ENCODE measurements around the gene RND2.
"Not testable (repeated sequence)": the region's sequence is repeated elsewhere in the genome, so short reads cannot be mapped to it uniquely, and the experiment has no call there.

The RND2 gene

DNA sequence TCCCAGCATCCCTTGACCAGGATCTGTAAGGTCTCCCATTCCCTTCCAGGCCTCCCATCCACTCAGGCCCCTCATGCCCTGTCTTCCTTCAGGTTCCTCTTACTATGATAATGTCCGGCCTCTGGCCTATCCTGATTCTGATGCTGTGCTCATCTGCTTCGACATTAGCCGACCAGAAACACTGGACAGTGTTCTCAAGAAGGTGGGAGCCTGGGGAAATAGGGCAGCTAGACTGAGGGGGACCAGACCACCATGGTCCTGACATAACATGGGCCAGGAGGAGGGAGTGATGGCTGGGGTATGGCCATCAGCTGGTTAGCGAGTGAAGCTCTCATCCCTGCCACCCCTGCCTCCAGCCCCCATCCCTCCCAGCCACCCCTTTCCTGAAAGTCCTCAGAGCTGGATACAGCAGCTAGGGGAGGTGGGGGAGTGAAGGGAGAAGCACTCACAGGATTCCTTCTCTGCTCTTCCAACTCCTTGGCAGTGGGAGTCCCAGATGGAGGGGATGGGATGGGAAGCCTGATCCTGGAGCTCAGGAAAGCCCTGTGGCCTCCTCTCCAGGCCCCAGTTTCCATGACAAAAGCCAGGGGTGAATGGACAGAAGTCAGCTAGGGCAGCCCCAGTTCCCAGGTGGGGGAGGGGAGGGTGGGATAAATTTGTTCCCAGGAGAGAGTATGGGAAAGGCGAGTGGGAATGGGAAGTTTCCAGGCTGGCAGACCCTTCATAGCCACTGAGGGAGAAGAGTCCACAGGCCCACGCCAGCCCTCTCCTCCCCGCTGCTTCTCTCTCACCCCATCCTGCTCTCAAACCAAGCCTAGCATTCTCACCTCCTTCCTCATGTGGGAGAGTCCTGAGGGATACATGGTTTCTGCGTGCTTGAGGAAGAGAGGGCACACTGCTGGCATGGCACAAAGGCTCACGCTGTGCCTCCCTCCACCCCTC is 2.3 kb downstream of the RND2 start:
- DNase-seq (ENCODE audit: low read depth), result no peak

DNA sequence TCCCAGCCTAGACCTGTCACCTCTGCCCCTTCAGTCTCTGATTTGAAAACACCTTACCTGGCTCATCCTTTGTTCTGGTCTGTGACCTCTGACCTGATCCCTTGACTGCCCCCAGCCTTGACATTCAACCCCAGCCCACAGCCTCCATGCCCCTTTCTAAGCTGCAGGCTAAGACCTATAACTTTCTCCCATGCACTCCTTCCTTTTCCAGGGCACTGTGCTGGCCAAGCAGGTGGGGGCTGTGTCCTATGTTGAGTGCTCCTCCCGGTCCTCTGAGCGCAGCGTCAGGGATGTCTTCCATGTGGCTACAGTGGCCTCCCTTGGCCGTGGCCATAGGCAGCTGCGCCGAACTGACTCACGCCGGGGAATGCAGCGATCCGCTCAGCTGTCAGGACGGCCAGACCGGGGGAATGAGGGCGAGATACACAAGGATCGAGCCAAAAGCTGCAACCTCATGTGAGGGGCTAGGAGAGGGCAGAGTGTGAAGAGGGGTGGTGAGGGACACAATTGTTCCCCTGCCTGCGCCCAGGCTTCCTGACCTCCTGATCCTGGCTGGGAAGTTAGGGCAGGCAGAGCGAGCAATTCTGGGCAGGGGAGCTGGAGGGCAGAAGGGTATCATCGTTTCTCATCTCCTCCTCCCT is 3.3 kb downstream of the RND2 start:
- no peak for DNase-seq (ENCODE audit: low read depth)

DNA sequence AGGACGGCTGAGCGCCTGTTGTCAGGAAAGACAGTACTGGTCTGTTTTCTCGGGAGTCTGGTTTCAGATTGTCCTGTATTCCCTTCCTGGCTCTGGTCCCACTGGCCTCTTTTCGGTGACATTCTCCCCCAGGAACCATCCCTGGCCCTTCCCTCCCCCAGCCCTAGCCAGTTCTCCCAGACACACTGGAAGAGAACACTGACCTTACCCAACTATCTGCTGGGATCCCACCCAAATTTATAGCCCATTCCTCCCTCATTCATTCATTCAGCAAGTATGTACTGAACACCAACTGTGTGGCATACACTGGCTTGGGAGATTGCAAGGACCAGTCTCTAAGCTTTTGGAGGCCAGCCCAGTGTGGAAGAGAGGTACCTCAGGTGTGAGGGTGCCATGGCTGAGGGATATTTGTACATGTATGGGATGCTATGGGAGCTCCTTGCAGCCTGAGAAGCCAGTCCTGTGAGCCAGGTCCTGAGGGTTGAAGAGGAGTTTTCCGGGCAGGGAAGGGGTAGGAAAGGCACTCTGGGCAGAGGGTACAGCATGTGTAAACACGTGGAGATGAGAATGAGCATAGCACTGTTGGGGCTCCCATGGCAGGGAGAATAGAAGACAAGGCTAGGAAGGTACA is 5.2 kb downstream of the RND2 start:
- no peak for DNase-seq (ENCODE audit: low read depth)

DNA sequence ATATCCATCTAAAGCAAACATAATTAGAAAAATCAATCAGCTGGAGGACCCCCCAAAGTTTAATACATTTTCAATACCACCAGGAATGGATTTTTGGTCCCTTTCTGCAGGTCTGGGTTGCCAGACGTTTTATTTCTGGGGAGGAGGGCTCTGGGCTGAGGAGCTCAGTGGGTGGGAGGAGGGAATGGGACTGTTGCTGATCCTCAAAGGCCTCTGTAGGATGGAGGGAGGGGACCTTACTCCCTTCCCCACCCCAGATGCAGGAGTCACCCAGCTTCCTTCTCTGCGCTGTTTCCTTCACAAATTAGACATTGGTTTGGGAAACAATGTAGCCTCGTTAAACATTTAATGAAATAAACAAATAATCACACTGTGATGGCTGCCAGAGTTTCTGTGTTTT is 6.6 kb downstream of the RND2 start:
- DNase-seq (ENCODE audit: low read depth), result no peak

DNA sequence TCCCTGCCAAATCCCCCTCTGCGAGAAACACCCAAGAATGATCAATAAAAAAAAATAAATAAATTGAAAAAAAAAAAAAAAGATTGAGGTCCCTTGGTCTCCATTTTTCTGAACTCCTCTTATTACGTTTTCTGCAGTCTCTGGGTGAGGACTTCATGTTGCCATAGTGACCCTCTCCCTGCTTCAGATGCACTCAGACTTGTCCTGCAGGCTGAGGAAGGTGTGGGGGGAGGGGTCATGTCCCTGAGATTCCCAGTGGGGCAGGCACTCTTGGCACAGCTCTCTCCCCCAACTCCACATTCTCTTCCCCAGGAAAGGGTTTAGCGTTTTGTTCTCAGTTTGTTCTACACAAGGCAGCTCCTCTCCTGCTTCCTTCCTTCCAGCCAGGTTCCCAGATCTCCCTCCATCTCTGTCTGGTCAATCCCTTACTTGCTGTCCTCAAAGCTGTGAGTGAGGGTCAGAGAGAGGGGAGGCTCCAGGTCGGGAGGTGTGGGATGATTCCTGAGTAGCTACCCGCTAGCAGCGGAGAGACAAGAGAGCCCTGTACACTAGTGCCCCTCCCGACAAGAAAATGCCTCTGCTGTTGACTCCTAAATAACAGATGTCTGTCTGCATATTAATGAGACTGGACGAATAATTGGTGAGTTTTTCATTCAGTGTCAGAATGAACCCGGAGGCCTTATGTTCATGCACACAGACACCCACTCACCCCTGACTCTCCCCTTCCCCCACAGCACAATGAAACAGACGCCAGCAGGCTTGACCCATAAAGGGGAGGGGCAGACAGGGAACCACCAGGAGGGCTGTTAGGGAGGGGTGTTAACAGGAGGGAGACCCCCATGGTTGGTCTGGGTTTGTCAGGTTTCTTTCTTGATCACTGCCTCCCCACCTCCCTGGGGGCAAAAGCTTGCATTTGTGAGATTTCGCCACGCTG is 9.2 kb downstream of the RND2 start:
- DNase-seq (ENCODE audit: low read depth), result no peak

DNA sequence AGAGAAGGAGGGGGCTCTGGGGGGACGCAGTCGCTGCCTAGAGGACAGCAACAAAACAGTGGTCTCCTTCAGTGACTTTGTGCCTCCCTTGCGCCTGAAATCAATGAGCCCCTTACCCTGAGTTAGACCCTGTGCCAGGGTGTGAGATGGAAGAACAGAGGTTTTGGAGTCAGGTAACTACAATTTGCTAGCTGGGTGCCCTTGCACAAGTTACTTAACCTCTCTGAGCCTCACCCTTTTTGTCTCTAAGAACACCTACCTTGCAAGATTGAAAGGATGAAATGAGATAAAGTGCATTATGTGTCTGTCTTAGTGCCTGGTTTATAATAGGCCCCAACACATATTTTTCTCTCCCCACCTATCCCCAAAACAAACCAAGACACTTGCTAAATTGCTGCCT is 9.9 kb downstream of the RND2 start:
- DNase-seq (ENCODE audit: low read depth), result no peak

DNA sequence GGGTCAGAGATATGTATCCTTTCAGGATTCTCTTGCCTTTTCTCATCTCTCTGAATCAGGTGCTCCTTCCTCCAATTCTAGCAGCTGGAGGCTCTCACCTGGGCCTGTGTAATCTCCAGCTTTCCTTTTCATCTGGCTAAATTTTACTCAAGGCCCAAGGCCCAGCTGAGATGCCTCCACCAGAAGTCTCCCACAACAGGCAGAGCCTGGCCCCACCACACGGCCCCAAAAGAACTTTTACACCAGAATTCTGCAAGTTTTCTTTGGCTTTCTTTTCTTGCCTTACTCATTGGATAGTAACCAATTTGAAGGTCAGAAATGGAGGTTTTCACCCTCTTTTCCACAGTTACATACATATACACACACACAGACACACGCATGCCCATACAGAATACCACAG is 14.6 kb downstream of the RND2 start:
- DNase-seq (ENCODE audit: low read depth), result no peak

DNA sequence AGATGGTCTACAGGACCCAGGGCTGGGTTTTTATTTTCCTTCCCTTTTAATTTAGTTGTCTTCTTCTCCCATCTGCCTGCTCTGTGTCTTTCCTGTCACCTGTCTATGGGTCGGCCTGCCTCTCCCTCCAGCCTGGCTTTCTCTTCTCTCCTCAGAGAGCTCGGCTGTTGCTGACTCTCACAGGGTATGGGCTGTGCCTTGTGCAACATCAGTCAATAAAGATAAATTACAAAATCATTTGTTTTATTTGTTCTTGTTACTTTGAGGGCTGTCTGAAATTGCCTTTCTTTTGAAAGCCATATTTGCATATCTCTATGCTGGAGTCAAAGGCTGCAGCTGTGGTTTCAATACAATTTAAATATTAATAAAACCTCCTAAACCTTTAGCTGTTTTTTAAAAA is 15.6 kb downstream of the RND2 start:
- no peak for DNase-seq (ENCODE audit: low read depth)

DNA sequence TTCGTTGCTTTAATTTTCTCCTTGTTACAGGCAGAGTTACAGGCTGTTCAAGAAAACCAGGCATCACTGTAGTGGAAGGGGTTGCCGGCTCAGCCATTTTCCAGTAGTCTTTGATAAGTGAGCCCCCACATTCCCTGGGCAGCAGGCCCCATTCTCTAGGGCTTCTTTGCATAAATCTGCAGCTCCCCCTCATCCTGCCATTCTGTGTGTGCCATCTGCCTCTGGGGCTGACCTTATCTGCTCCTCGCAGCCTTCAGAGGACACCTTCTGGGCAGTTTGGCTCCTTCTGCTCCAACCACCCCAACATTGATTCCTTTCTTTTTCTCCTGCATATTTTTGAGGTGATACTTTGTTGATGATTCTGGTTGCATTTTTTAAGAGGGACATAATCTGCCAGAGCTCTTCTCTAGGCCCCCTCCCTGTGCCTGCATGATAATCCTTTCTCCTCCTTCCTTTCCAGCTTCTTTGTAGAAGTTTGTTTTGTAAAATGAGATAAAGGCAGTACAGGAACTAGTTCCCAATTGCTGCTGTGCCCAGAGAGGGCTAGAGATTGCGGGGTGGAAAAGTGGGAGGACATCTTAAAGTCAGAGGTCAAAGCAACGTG is 17.1 kb downstream of the RND2 start:
- DNase-seq (ENCODE audit: low read depth), result no peak

DNA sequence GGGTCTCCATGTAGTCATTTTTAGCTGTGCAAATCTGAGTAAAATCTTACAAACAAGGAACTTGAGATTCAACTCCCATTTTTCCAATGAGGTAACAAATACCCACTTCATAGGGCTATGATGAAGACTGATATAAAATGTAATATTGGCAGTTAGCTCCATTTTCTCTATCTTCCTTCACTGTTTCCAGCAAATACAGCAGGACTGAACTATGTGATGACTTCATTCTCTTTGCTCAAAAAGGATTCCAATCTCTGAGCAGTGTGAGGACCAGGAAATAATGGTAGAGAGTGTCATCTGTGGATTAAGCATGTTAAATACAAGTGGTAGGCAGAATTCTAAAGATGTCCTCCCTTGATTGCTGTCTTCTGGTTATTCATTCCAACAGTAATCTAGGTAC is 18.3 kb downstream of the RND2 start:
- no peak for DNase-seq (ENCODE audit: low read depth)

DNA sequence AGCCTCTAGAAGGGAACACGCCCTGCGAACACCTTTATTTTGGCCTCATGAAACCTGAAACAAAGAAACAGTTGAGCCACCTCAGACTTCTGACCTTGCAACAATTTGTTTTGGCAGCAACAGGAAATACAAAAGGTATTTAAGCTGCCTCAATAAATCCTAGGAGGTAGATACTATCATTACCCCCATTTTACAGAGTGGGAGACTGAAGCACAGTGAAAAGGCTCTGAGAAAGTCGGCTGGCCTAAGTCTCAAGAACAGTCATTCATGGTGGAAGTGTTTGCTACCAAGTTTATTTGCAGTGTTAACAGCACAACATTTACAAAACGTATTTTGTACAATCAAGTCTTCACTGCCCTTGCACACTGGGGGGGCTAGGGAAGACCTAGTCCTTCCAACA is 19.0 kb downstream of the RND2 start:
- no peak for DNase-seq (ENCODE audit: low read depth)

DNA sequence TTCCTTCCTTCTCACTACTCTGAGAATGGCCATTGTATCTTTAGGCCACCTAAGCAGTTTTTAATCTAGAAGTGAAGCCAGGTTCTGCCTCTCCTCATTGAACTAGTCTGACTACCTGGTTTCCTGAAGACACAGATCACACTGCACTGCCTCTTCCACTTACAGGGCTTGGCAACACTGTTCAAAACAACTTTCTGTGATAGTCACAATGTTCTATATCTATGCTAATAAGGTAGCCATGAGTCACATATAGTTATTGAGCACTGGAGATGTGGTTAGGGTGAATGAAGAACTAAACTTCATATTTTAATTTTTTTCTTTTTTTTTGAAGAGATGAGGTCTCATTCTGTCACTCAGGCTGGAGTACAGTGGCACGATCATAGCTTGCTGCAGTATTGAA is 26.9 kb downstream of the RND2 start:
- DNase-seq (ENCODE audit: low read depth), result no peak

DNA sequence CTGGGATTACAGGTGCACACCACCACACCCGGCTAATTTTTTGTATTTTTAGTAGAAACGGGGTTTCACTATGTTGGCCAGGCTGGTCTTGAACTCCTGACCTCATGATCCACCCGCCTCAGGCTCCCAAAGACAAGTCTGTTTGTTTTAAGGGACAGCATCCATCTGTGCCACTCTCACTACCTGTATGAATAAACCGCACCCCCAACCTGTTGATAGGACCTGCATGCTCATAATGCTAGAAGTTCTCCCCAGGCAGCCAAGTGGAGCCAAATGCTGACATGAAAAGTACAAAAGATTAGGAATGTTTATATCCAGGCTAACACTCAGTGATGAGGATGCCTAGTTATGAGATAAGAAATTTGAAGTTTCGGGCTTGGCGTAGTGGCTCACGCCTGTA is 28.0 kb downstream of the RND2 start:
- DNase-seq (ENCODE audit: low read depth), result not testable (repeated sequence)

DNA sequence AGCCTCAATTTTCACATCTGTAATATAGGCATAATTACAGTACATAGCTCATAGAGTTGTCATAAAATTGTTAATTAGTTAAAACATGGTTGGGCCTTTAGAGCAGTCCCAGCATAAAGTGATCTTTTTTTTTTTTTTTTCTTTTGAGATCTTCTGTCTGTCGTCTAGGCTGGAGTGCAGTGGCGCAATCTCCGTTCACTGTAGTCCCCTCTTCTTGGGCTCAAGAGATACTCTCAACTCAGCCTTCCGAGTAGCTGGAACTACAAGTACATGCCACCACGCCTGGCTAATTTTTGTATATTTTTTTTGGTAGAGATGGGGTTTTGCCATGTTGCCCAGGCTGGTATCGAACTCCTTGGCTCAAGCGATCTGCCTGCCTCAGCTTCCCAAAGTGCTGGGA is 31.0 kb downstream of the RND2 start:
- DNase-seq (ENCODE audit: low read depth), result no peak

DNA sequence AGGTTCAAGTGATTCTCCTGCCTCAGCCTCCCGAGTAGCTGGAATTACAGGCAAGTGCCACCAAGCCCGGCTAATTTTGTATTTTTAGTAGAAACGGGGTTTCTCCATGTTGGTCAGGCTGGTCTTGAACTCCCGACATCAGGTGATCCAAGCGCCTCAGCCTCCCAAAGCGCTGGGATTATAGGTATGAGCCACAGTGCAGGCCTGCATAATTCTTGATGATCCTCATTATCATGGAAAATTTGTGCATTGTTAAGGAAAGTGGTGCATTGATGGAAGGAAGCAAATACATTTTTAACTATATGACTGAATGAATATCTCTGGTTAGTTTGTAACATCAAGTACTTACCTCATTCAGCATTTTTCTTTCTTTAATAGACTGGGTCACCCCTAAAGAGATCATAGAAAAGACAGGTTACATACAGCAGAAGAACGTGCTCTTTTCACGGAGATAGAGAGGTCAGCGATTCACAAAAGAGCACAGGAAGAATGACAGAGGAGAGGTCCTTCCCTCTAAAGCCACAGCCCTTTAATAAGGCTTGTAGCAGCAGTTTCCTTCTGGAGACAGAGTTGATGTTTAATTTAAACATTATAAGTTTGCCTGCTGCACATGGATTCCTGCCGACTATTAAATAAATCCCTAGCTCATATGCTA is 38.1 kb downstream of the RND2 start:
- no peak for DNase-seq (ENCODE audit: low read depth)

DNA sequence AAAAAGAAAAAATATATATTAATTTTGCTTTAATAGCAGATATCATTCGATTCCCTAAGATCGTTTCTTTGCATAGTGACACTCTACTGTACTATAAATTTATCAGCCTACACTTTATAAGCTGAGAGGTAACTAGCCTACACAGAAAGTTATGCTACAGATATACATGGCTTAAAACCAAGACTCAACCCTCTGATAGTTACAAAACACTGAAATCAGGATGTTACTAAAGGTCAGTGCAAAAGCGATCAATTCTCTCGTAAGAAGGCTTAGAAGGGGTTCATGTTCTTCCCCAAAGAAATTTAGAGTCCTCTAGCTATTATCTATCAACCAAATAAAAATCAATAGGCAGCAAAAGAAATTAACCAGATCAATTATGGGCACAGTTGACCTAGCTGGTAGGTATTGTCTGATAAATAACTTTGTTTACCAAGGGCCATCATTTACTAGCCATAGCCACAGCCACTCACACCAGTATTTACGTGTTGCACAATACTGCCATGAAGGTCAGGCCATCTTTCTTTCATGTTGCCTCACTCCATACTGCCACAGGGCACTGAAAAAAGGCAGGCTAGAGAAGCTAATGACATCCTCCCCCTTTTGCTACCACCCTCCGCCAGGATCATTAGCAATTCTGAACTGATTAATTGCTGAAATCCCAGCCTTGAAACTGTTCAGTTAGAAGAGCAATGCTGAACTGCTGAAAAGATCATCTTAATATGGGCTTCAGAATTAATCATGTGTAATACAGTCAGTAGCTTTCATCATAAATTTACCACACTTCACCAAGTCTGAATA is 43.7 kb downstream of the RND2 start:
- DNase-seq (ENCODE audit: low read depth), result no peak

DNA sequence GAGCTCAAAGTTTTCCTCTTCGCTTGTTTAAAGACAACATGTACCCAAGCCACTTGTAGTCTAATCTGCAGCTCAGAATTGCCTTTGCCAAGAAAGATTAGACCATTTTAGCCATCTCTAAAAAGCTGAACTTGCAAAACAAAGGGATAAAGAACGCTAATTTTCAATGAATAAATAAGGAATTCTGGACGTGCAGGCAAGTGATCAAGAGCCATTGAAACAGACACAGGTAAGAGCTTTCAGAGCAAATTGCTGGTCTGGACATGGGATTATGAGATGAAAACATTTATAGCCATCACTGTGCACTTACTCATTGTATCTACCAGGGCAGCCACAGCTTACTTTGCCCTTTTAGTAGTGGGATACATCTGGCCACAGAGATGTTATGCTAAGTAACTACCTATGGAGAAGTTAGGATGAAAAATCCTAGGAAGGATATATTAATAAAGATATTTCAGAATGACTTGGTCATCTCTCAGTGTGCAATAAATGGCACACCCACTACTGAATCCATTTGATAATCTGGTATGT is 44.4 kb downstream of the RND2 start:
- no peak for DNase-seq (ENCODE audit: low read depth)

DNA sequence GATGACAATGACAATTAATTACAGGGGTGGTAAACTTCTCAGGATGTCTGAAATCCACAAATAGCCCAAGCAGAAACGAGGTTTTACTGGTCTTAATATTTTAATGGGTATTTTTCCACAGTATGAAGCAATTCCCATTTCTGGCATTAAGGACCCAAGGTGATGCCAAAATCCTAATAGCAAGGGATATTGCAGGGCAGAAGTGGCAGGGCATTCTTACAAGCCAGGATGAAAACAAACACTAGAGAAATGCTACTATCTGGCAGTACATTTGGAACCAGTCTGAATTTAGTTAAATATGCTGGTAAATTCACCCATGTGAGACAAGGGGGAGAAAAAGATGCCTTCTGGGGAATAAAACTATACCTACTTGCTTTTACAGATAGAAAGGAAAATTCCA is 45.2 kb downstream of the RND2 start:
- DNase-seq (ENCODE audit: low read depth), result no peak

DNA sequence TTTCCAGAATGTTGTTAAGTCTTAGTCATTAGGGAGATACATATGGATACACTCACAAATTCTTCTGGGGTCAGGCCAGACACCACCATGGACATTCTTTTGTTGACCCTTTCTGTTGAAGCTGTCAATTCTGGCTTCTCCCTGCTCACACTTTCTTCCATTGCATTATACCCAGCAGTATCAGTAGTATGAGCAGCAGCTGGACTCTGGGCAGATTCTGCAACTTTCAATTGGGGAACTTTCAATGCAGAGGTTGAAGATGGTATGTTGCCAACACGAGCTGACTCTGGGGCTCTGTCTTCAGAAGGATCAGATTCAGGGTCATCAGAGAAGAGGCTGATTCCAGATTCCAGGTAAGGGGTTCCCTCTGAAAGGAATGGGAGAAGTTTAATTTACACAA is 45.8 kb downstream of the RND2 start:
- DNase-seq (ENCODE audit: low read depth), result no peak

DNA sequence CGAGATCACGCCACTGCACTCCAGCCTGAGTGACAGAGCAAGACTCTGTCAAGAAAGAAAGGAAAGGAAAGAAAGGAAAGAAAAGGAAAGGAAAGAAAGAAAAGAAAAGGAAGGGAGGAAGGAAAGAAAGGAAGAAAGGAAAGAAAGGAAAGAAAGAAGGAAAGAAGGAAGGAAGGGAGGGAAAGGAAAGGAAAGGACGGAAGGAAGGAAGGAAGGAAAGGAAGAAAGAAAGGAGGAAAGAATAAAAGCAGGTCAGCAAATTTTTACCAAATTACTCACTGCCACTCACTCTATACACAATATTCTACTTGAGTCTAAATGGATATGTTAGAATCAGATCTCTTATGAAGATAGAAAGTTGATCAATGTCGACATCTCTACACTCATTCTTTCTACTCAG is 49.8 kb downstream of the RND2 start:
- DNase-seq (ENCODE audit: low read depth), result no peak
